Kidney epithelial cell (primary cell): ENCODE results near the gene TUNAR. TPM values are rescaled to one million over a fixed set of nuclear protein-coding genes. Genes with fewer than 3 reads are reported as not detected.

ENCODE experiments used
- DNase-seq: peaks from one replicate; pipeline ENCODE4 v3.0.0-alpha.2; 2010; ENCODE audit warnings: low read depth
- H3K27me3 ChIP-seq: 2 replicates; pipeline ENCODE4 v1.6.0; 2011; ENCODE audit warnings: low read length; ENCODE audit not compliant: control insufficient read depth, insufficient read depth
- H3K36me3 ChIP-seq: 2 replicates; pipeline ENCODE4 v1.5.1; 2011; ENCODE audit warnings: low read length; ENCODE audit not compliant: control insufficient read depth, insufficient read depth
- H3K4me3 ChIP-seq: 2 replicates; pipeline ENCODE4 v1.5.1; 2011; ENCODE audit warnings: low read depth, mild to moderate bottlenecking, control low read depth, low read length
- total RNA-seq: library from RNA; depleted of rRNA; stranded (reverse); fragments of >200 nt; gene quantifications from 2 replicates; pipeline ENCODE4 v1.2.3, GENCODE V29; 2015
- TF ChIP-seq, protein P1 (sequence below): IDR thresholded peaks from 2 replicates; pipeline ENCODE4 v1.5.1; 2011; ENCODE audit warnings: mild to moderate bottlenecking, moderate library complexity, low read length, control low read depth, inconsistent platforms; ENCODE audit not compliant: insufficient read depth, poor library complexity, severe bottlenecking

The TUNAR gene
- total RNA-seq, 1 donor from 2014 or later: 0.50 TPM

DNA sequence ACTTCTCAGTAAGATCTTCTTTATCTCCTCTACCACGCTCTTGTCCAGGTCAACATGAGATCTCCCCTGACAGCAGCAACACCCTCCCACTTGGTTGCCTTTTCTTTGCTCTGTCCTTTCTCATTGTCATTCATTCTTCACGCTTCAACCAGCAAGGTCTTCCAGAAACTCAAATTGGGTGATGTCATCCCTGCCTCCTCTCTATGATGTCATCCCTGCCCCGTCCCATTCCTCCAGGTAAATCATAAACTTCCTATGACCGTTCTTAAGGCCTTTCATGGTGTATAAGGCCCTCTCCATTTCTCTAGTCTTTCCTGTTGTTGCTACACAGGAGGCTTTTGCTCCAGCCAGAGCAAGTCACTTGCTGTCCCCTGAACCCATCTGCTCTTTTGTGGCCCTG is 17.7 kb upstream of the TUNAR start:
- TF ChIP-seq, protein P1, sequence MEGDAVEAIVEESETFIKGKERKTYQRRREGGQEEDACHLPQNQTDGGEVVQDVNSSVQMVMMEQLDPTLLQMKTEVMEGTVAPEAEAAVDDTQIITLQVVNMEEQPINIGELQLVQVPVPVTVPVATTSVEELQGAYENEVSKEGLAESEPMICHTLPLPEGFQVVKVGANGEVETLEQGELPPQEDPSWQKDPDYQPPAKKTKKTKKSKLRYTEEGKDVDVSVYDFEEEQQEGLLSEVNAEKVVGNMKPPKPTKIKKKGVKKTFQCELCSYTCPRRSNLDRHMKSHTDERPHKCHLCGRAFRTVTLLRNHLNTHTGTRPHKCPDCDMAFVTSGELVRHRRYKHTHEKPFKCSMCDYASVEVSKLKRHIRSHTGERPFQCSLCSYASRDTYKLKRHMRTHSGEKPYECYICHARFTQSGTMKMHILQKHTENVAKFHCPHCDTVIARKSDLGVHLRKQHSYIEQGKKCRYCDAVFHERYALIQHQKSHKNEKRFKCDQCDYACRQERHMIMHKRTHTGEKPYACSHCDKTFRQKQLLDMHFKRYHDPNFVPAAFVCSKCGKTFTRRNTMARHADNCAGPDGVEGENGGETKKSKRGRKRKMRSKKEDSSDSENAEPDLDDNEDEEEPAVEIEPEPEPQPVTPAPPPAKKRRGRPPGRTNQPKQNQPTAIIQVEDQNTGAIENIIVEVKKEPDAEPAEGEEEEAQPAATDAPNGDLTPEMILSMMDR: no peak
- Histone ChIP-seq H3K27me3 (no peaks in the 10 kb centered on the region), H3K36me3 (no peaks in the 10 kb centered on the region), H3K4me3 (no peak overlapping the region)
- DNase-seq: no peak

DNA sequence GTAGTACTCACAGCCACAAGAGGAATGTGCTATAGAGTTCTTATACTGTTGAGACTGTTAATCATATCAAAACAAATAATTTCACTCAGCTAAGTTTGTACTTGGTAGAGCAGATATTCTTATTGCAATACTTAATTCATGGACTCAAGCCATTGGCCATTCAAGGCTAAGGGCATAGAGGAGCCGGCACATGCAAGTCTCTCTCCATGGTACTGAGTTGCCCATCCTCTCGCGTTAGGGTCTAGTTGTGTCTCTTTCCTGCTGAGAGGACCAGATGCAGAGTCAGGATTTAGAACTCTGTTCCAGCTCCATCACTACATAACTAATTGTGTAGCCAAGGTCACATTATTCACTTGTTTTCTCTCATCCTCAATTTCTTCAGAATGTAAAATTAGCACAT is 14.4 kb upstream of the TUNAR start:
- DNase-seq: no peak
- Histone ChIP-seq H3K36me3 (no peaks in the 10 kb centered on the region), H3K27me3 (no peaks in the 10 kb centered on the region), H3K4me3 (no peak overlapping the region)
- TF ChIP-seq, protein P1: no peak

DNA sequence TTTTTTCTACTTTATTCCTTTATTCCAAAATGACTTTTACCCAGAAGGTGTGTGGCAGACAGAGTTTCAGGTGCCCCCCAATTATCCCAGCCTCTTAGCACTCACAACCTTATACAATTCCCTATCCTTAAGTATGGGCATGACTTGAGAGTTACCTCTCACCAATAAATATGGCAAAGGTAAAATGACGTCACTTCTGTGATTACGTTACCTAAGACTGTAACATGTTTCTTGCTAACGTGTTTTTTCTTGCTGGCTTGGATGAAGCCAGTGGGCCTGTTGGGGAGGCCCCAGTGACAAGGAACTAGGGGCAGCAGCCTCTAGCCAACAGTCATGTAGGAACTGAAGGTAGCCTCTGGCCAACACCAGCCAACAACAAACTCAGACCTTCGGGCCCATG is 13.3 kb upstream of the TUNAR start:
- TF ChIP-seq, protein P1: no peak
- Histone ChIP-seq H3K4me3 (no peak overlapping the region), H3K27me3 (no peaks in the 10 kb centered on the region), H3K36me3 (no peaks in the 10 kb centered on the region)
- DNase-seq: no peak

DNA sequence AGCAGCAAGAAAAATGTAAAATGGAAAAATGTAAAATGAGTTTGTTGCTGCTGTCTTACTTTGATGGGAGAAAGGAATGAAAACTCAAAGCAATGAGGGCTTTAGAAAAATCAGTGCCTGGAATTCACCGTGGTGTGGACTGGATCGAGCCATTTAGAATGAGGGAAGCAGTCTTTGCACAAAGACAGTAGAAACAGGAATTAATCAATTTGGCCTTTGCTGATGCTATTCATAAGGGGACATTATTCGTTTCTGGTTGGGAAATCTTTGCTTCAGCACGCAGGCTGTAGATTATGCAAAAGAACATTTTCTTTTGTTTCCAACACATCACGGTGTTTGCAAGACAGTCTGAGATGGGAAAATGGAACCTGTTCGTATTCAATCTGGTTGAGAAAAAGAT is 6.9 kb upstream of the TUNAR start:
- peaks cover 1% of the 10 kb centered on the region for H3K27me3 ChIP-seq
- TF ChIP-seq, protein P1: no peak
- no peaks in the 10 kb centered on the region for H3K36me3 ChIP-seq
- no peak for DNase-seq
- no peak overlapping the region for H3K4me3 ChIP-seq

DNA sequence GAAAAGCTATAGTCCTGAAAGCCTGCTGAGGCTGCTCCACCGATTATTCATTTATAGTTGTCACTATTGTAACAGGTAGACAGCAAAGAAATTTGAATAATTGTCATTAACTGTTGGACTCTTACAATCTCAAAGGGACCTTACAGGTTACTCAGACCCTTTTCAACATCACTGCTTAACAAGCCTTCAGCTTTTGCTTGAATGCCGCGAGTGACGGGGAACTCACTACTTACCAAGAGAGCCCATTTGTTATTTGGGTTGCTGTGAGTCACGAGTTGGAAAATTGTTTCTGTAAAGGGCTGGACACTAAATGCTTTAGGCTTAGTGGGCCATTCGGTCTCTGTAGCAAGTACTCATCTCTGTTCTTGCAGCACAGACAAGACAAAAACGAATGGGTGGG is 5.9 kb upstream of the TUNAR start:
- no peak for DNase-seq
- peaks cover 10% of the 10 kb centered on the region for H3K27me3 ChIP-seq
- no peak overlapping the region for H3K4me3 ChIP-seq
- H3K36me3 ChIP-seq: no peaks in the 10 kb centered on the region
- TF ChIP-seq, protein P1: no peak

DNA sequence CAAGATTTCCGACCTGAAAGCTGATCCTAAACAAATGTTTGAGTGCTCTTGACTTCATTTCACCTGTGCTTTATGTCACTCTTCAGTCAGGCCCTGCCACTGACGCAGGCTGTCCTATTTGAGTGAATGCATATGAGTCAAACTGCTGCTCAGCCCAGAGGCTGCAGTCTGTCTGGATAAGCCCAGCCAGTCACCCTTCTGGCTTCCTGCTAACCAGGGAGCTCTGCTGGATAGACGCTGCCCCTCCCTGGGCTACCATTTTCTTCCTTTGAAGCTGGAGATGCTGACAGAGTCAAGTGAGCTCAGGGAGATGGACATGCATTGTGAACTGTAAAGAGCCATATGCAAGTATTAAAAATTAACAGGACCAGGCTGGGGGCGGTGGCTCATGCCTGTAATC is 5.1 kb upstream of the TUNAR start:
- no peak for DNase-seq
- H3K4me3 ChIP-seq: no peak overlapping the region
- H3K36me3 ChIP-seq: no peaks in the 10 kb centered on the region
- H3K27me3 ChIP-seq: peaks cover 17% of the 10 kb centered on the region
- TF ChIP-seq, protein P1: no peak
